Central memory CD8-positive, alpha-beta T cell (primary cell): ENCODE data around the gene FPR2.
"Not testable (repeated sequence)": the region's sequence is repeated elsewhere in the genome, so short reads cannot be mapped to it uniquely, and the experiment has no call there.

Experiments used
- ATAC-seq: fragments of 150-1000 bp; cut with Tn5 transposase; replicated peaks from 2 replicates; pipeline ENCODE4 v1.10.0; 2022; ENCODE audit warnings: mild to moderate bottlenecking, moderate FRiP score, moderate number of reproducible peaks; ENCODE audit not compliant: poor library complexity, severe bottlenecking; ENCODE audit errors: extremely low read depth
- DNase-seq, 2 donors: peaks; one replicate each; pipeline ENCODE4 v3.0.0; 2021; ENCODE audit warnings: low spot score in 2 of 2
- H3K27ac Mint-ChIP-seq: one replicate; pipeline ENCODE4 v1.8.0; 2022; ENCODE audit warnings: low read depth, mild to moderate bottlenecking, moderate library complexity, mixed read lengths
- H3K27me3 Mint-ChIP-seq: one replicate; pipeline ENCODE4 v1.8.0; 2022; ENCODE audit warnings: mixed read lengths
- H3K36me3 Mint-ChIP-seq: one replicate; pipeline ENCODE4 v1.8.0; 2022; ENCODE audit warnings: mild to moderate bottlenecking, moderate library complexity, mixed read lengths; ENCODE audit not compliant: insufficient read depth
- H3K4me1 Mint-ChIP-seq: one replicate; pipeline ENCODE4 v1.8.0; 2022; ENCODE audit warnings: mixed read lengths
- H3K4me3 Mint-ChIP-seq: one replicate; pipeline ENCODE4 v1.8.0; 2022; ENCODE audit warnings: mild to moderate bottlenecking, moderate library complexity, mixed read lengths
- H3K9me3 Mint-ChIP-seq: one replicate; pipeline ENCODE4 v1.8.0; 2022; ENCODE audit warnings: mixed read lengths

Gene FPR2

DNA sequence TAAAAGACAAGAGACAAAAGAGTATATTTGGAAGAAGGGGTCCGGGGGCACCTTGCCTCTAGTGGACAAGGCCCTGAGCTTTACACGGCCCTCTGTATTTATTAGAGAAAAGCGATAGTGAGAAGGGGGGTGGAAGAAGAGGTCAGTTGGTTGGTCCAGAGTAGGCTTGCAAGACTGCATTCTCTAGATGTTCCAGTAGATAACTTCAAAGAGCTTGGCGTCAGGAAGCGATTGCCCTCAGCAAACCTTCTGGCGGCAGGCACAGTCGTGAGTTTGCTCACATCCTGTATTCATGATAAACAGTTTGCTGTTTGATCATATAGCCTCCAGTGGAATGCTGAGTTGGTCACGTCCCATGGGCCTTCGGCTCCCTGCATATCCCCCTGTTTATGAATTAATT is 43.8 kb downstream of the FPR2 start:
- H3K4me1 Mint-ChIP-seq, H3K27ac Mint-ChIP-seq, H3K4me3 Mint-ChIP-seq, H3K36me3 Mint-ChIP-seq, H3K27me3 Mint-ChIP-seq, DNase-seq, ATAC-seq: not testable (repeated sequence)
- H3K9me3 Mint-ChIP-seq, result peaks cover 24% of the 10 kb centered on the region

DNA sequence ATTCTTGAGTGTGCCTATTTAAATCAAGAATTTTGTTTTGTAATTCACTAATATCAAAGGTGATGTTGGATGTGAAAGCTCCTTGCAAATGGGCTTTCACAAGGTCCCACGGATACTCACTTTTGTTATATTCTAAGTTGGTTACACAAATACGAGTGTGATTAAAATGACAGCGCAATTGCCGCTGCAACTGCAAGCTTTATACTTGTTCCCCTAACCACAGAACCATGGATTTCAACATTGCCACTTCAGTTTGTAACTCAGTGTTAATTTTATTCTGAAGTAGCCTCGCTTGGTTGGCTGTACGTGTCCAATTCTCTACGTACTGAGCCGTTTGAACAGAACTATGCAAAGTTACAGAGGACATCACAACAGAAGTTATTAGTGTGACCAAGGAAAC is 44.4 kb downstream of the FPR2 start:
- not testable (repeated sequence) for H3K36me3 Mint-ChIP-seq, H3K4me1 Mint-ChIP-seq, H3K27ac Mint-ChIP-seq, ATAC-seq, DNase-seq, H3K4me3 Mint-ChIP-seq, H3K27me3 Mint-ChIP-seq
- H3K9me3 Mint-ChIP-seq, result peaks cover 18% of the 10 kb centered on the region

DNA sequence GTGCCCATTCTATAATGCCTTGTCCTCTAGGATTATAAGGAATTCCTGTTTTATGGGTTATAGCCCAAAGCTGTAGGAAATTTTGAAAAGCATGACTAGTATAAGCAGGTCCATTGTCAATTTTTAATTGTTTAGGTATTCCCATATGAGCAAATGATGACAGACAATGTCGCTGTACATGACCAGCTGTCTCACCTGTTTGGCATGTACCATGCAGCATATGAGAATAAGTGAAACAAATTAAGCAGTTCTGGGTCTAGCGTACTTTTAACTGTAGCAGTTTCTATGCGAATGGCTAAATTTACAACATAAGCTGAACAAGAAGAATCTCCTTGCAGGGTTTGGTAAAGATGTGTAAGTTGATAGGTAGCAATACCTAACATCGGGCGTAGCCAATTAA is 45.6 kb downstream of the FPR2 start:
- DNase-seq, ATAC-seq, H3K36me3 Mint-ChIP-seq, H3K27ac Mint-ChIP-seq, H3K27me3 Mint-ChIP-seq, H3K4me3 Mint-ChIP-seq, H3K4me1 Mint-ChIP-seq: not testable (repeated sequence)
- H3K9me3 Mint-ChIP-seq, result peaks cover 17% of the 10 kb centered on the region

DNA sequence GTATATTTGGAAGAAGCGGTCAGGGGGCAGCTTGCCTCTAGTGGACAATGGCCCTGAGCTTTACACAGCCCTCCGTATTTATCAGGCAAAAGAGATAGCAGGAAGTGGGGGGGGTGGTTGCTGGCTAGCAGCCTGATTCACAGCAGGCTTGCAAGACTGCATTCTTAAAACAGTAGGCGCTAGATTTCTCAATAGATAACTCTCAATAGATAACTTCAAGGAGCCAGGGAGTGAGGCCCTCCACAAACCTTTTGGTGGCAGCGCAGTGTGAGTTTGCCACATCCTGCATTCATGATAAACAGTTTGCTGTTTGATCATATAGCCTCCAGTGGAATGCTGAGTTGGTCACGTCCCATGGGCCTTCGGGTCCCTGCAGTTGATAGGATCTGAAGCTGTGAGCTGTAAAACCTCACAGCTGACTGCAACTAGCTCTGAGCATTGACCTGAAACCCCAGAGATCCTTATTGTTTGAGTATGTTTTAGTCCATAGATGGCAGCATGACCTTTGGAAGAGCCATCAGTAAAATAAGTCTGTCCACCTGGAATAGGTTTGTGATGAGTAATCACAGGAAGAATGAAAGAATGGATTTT is 46.2 kb downstream of the FPR2 start:
- DNase-seq (no peak), ATAC-seq (no peak)
- Mint-ChIP-seq H3K27ac (no peak overlapping the region), H3K27me3 (no peaks in the 10 kb centered on the region), H3K36me3 (no peaks in the 10 kb centered on the region), H3K9me3 (peaks cover 17% of the 10 kb centered on the region), H3K4me3 (no peak overlapping the region), H3K4me1 (no peaks in the 10 kb centered on the region)

DNA sequence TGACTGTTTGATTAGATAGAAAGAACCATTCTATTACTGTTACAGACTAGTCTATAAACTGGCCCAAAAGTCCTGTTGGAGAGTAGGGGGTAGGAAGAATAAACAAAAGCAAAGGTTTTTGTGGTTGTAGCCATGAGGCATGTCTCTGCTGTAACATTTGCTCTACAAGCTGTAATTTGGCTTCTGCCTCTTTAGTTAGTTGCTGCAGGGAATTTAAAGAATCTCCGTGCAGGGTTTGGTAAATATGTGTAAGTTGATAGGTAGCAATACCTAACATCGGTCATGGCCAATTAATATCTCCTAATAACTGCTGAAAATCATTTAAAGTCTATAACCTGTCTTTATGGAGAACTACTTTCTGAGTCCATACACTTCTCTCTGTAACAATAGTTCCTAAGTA is 46.9 kb downstream of the FPR2 start:
- DNase-seq (no peak), ATAC-seq (no peak)
- no peaks in the 10 kb centered on the region for H3K27me3 Mint-ChIP-seq
- no peak overlapping the region for H3K4me3 Mint-ChIP-seq
- H3K27ac Mint-ChIP-seq, result no peak overlapping the region
- no peaks in the 10 kb centered on the region for H3K4me1 Mint-ChIP-seq
- no peaks in the 10 kb centered on the region for H3K36me3 Mint-ChIP-seq
- H3K9me3 Mint-ChIP-seq, result peaks cover 17% of the 10 kb centered on the region

DNA sequence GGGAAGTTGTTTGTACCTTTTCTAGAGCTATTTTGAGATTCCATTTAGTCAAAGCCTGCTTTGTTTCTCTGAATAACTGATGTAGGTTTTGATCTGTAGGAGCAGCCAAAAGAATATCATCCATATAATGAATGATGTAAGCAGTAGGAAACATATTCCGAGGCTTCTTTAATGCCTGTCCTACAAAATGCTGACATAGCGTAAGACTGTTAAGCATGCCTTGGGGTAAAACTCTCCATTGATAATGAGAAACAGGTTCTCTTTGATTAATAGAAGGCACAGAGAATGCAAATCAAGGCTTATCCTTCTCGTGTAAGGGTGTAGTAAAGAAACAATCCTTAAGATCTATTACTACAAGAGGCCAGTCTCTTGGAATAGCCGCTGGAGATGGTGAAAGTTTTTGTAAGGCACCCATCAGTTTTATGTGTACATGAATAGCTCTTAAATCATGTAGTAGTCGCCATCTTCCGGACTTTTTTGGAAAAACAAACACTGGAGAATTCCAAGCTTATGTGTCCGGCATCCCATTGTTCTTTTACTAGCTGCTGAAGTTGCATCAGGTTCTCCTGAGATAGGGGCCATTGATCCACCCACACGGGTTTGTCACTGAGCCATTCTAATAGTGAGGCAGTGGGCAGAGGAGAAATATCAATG is 47.5 kb downstream of the FPR2 start:
- DNase-seq, result no peak
- H3K9me3 Mint-ChIP-seq, result peaks cover 13% of the 10 kb centered on the region
- ATAC-seq, result no peak
- H3K27me3 Mint-ChIP-seq, result no peaks in the 10 kb centered on the region
- no peak overlapping the region for H3K4me3 Mint-ChIP-seq
- no peaks in the 10 kb centered on the region for H3K36me3 Mint-ChIP-seq
- H3K4me1 Mint-ChIP-seq, result no peaks in the 10 kb centered on the region
- H3K27ac Mint-ChIP-seq, result no peak overlapping the region

DNA sequence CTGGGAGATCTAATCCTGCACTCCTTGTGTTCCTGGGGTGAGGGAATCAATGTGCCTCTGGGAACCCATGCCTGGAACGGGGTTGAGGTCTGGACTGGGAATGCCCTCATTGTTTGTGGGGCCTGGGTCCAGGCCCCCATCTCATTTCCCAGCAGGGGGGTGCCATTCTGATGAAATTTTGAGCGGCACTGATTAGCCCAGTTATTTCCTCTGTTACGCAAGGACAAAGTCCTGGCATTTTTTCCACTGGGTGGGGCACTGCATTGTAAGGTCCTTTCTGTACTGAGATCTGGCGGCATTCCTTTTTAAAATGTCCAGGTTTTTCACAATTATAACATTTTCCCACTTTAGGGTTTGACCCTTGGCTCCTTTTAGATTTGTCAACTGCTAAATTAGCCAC is 48.8 kb downstream of the FPR2 start:
- Mint-ChIP-seq H3K4me1 (no peaks in the 10 kb centered on the region), H3K4me3 (no peak overlapping the region), H3K27ac (no peak overlapping the region), H3K9me3 (peaks cover 11% of the 10 kb centered on the region), H3K27me3 (no peaks in the 10 kb centered on the region), H3K36me3 (no peaks in the 10 kb centered on the region)
- DNase-seq (no peak), ATAC-seq (no peak)

DNA sequence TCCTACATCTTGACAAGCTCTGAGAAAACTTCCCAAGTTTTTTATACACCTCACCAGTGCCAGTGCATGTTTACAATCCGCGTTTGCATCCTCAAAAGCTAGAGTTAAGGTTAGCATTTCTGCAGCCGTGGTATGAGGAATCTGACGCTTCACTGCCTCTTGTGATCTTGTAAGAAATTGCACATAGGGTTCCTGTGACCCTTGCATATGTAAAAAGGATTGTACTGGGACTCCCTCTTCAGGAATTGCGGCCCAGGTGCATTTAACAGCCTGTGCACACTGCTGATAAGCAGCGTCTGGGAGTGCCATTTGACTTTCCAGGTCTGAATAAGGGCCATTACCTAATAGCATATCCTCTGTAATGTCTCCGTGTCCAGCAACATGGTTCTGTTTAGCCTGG is 49.2 kb downstream of the FPR2 start:
- ATAC-seq (no peak), DNase-seq (no peak)
- no peak overlapping the region for H3K4me3 Mint-ChIP-seq
- no peaks in the 10 kb centered on the region for H3K27me3 Mint-ChIP-seq
- H3K9me3 Mint-ChIP-seq, result peaks cover 11% of the 10 kb centered on the region
- H3K4me1 Mint-ChIP-seq, result no peaks in the 10 kb centered on the region
- H3K27ac Mint-ChIP-seq, result no peak overlapping the region
- H3K36me3 Mint-ChIP-seq, result no peaks in the 10 kb centered on the region

DNA sequence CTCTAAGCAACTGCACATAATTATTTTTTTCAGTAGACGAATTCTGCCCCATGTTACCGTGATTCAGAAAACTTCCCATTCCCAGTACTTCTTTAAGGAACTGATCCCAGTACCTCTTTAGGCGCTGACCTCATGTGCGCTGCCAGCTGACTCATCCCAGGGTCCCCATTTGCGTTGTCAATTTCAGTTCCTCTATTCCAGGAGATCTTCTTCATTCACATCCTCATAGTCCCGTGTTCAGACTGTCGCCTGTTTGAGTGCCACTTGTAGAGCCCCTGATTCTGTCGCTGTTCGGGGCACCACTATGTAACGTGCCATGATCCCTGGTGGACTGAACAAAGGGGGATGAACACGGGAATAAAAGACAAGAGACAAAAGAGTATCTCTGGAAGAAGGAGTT is 50.4 kb downstream of the FPR2 start:
- no peak overlapping the region for H3K4me3 Mint-ChIP-seq
- ATAC-seq, result no peak
- no peaks in the 10 kb centered on the region for H3K36me3 Mint-ChIP-seq

DNA sequence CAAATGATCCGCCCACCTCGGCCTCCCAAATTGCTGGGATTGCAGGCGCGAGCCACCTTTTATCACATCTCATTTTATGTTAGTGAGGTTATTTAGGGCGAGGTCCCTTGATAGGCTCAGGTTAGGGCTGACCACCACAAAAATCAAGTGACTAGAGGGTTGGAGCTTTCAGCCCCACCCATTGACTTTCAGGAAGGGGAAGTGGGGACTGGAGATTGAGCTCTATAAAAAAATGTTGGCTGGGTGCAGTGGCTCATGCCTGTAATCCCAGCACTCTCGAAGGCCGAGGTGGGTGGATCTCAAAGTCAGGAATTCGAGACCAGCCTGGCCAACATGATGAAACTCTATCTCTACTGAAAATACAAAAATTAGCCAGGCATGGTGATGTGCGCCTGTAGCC is 54.1 kb downstream of the FPR2 start:
- Mint-ChIP-seq H3K4me3 (no peak overlapping the region), H3K36me3 (no peaks in the 10 kb centered on the region), H3K9me3 (peaks cover 18% of the 10 kb centered on the region), H3K27me3 (peaks cover 9% of the 10 kb centered on the region), H3K27ac (no peak overlapping the region), H3K4me1 (no peaks in the 10 kb centered on the region)
- ATAC-seq (no peak), DNase-seq (no peak)

More for the DNA sequence above, 50.4 kb downstream of the FPR2 start:
- no peaks in the 10 kb centered on the region for H3K4me1 Mint-ChIP-seq
- H3K9me3 Mint-ChIP-seq, result peaks cover 11% of the 10 kb centered on the region
- H3K27ac Mint-ChIP-seq, result no peak overlapping the region
- no peak for DNase-seq
- H3K27me3 Mint-ChIP-seq, result no peaks in the 10 kb centered on the region

DNA sequence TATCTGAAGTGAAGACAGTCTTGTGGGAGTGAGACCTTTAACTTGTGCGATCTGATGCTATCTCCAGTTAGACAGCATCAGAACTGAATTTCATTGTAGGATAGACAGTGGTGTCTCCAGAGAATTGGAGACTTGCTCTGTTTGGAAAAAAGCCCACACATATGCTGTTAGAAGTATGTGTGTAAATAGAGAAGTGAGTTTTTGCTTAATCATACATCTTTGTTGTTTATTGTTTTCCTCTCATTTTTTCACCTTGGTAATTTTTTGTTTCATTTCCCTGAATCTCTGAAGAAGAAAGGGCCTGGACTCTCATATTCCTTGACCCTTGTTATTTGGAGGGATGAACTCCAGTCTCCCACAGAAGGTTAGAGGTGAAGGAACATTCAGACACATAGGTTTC is 55.7 kb downstream of the FPR2 start:
- no peaks in the 10 kb centered on the region for H3K36me3 Mint-ChIP-seq
- no peak for ATAC-seq
- no peak overlapping the region for H3K4me3 Mint-ChIP-seq
- peaks cover 9% of the 10 kb centered on the region for H3K27me3 Mint-ChIP-seq
- no peaks in the 10 kb centered on the region for H3K4me1 Mint-ChIP-seq
- H3K27ac Mint-ChIP-seq, result no peak overlapping the region
- H3K9me3 Mint-ChIP-seq, result peaks cover 29% of the 10 kb centered on the region
- no peak for DNase-seq

DNA sequence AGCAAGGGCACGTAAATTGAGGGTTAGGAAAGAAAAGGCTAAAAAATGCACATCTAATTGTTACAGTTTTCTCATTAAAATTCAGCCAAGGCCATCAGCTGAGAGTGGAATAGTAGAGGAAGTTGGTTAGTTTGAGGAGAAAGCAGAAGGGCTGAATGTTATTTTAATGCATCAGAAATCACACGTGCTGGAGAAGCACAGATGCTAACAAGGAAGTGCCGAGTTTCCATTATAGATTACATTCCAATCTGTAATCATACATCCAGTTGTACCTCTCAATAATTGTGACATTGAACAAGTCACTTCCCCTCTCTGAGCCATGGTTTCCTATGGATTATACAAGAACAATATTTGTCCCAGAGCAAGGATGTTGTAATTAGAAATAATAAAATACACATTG is 59.0 kb downstream of the FPR2 start:
- H3K9me3 Mint-ChIP-seq, result peaks cover 39% of the 10 kb centered on the region
- no peak overlapping the region for H3K27ac Mint-ChIP-seq
- ATAC-seq (no peak), DNase-seq (no peak)
- no peaks in the 10 kb centered on the region for H3K4me1 Mint-ChIP-seq
- H3K4me3 Mint-ChIP-seq, result no peak overlapping the region
- peaks cover 9% of the 10 kb centered on the region for H3K27me3 Mint-ChIP-seq
- no peaks in the 10 kb centered on the region for H3K36me3 Mint-ChIP-seq
